NCI-H526 treated with DMSO at 0.1 percent for 48 hours (cell line): ENCODE results near the gene TMF1.

Experiments used
- DNase-seq: peaks from one replicate; lab custom pipeline; 2025; lab: John Stamatoyannopoulos, UW

TMF1 gene

GRCh38 chr3:68984011-68984530 is 68.1 kb downstream of the TMF1 start:
- DNase-seq = no peak

- no peak for DNase-seq
Measured at GRCh38 chr3:68977486-68978167, 74.5 kb downstream of the TMF1 start.

GRCh38 chr3:68974711-68975110 is 77.4 kb downstream of the TMF1 start:
- no peak for DNase-seq

- no peak for DNase-seq
Measured at GRCh38 chr3:68973639-68974038, 78.5 kb downstream of the TMF1 start.

- DNase-seq = peak; percentile 2
Measured at GRCh38 chr3:68972358-68972979, 79.7 kb downstream of the TMF1 start.
